NCI-H187 (cell line): Measurements from ENCODE around the gene TMPRSS5.
"Not testable (repeated sequence)": the region's sequence is repeated elsewhere in the genome, so short reads cannot be mapped to it uniquely, and the experiment has no call there.

ENCODE experiments used
- DNase-seq, 2 experiments: peaks; one replicate each; lab custom pipeline; 2025; lab: John Stamatoyannopoulos, UW

The TMPRSS5 gene

DNA sequence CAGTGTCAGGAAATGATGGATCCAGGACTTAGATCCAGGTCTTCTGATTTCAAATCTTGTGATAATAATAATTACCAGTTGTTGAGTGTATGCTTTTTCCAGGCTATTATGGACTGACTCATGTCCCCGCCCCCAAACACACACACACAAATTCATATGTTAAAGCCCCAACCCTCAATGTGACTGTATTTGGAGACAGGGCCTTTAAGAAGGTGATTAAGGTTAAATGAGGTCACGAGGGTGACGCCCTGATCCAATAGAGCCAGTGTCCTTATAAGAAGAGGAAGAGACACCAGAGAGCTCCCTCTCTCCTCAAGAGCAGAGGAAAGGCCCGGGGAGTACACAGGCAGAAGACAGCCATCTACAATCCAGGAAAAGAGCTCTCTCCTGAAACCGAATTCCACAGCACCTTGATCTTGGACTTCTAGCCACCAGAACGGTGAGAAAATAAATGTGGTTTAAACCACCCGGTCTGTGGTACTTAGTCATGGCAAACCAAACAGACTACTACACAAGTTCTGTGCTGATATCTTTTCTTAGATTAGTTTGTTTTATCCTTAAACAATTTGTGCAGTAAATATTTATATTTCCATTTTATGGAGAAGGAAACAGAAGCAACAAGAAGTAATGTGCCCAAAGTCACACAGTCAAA is 8.2 kb downstream of the TMPRSS5 start:
- DNase-seq: no peak

DNA sequence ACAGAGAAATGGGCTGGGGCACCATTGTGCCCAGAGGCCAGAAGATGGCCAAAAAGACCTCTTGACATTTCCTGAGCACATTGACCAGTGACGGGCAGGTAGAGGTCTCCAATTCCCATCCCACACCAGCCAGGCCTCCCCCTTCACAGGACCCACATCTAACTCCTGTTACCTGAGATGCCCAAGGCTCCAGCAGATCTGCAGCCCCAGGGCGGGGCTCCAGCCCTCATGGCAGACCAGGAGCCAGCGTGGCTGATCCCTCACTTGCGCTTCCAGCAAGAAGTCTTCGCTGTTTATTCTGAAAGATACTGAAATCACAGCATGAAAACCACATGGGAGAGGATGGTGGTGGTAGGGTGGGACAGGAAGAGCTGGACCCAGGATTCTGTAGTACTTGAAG is 9.0 kb downstream of the TMPRSS5 start:
- DNase-seq: no peak

DNA sequence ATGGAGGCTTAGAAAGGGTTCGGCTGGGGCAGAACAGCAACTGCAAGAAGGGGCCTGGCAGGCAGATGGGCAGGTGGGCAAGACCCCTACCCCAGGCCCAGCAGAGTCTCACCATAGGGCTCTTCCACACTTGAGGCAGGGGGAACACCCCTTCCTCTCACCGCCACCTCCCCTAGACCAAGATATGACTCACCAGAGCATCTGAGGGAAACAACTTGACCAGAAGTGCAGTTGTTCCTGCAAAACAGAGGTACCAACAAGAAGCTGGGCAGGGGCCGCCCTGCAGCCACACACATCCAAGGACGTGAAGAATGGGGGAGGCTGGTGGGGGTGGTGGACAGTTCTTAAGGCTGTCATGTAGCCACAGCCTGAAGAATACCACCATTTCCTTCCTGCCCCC is 10.9 kb downstream of the TMPRSS5 start:
- no peak for DNase-seq

DNA sequence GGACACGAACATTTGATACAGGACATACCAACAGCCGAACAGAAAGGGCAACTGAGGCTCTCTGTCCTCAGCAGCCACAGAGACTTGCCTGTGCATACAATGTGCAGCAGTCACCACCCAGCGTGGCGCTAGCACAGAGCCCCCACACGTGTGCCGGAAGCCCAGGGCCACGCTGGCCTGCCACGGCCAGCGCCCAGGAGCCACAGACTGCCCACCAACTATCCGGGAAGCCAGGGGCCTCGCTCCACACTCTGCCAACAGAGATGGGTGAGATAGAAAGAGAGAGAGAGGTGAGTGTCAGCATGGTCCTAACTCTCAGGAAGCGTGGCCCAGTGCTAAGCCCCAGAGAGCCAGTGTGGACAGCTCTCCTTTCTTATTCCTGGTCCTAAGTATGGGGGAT is 11.7 kb downstream of the TMPRSS5 start:
- DNase-seq: no peak

DNA sequence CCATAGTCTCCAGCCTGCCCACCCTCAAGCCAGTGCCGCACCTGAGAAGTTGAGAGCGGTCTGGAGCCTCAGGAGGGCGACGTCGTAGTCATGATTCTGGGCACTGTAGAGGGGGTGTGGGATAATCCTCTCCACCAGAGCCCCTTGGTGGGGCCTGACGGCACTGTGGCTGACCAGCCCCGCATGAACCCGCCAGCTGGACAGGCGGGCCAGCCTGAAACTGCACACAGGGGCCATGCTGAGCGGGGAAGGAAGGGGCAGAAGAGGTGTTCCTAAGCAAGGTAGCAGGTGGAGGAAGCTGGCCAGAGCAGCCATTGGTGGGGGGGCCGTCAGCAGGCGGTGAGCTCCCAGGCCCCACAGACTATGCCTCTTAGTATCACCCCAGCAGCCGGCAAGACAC is 13.1 kb downstream of the TMPRSS5 start:
- DNase-seq: no peak

DNA sequence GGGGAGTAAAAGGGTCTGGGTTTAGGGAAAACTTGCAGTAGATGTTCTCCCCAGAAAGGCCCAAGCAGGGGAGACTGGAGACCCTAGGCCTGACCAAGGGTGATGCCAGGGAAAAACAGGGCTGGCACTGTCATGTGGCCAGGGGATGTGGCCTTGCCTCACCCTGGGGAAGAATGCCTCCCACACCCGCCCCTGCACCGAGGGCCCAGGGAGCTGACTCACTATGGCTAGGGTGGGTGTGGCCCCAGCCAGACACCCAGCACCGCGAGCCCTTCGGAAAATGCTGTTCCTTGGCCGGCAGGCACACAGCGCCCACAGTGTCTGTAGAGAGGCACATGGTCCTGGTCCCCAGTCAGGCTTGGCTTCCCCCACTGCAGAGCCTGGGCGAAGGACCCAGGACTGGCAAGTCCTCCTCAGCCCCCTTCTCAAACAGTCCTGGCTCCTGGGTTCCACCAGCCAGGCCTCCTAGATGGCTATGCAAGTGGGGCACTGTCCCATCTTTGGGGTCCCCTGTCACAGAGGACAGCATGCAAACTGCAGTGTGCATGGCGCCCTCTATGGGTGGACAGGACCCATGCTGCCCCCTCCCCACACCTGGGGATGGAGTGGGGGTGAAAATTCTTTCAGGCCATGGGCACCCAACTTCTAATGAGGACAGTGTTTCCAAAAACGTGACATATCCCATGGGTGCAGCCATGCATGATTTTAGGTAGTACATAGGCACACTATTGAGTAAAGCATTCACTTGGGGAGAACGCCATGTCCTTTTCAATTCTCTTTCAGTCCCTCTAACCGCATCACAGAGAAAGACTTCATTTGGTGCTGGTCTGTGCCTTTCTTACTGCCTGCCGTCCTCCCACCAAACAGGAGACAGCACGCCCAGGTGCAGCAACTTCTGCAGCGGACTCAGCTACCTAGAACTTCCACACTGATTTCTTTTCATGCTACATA is 15.2 kb downstream of the TMPRSS5 start:
- no peak for DNase-seq

DNA sequence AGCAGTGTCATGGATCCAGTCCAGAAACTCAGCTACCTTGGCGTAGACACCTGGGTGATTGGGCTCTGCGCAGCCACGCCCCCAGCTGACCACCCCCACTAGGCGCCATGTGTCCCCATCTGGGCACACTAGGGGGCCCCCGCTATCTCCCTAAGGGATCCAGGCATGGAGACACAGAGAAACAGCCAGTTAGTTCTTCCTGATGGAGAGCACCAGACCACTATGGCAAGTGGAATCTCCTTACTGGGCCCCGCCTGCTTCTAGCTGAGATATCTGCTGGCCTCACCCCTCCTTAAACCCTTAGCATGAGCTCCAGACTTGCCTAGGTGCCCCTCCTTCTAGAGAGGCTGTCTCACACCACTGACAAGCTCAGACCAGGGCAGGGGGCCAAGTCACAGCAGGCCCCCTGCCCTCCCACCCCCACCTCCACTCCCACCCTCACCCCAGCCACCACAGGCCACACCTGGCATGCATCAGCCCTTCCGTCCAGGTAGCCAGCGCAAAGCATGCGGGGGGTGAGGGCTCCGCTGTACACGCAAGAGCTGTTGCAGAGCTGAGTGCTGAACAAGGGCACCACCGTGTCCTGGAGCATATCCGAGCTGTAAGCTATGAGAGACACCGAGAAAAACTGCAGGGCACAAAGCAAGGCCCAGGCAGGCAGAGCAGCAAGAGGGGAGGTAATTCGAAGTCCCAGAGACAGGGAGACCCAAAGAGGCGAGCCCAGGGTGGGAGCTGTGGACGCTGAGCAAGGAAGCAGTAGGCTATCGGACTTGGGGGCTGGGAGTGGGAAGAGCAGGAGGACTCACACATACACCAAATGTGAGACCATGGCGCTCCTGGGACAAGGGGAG is 16.1 kb downstream of the TMPRSS5 start:
- no peak for DNase-seq

DNA sequence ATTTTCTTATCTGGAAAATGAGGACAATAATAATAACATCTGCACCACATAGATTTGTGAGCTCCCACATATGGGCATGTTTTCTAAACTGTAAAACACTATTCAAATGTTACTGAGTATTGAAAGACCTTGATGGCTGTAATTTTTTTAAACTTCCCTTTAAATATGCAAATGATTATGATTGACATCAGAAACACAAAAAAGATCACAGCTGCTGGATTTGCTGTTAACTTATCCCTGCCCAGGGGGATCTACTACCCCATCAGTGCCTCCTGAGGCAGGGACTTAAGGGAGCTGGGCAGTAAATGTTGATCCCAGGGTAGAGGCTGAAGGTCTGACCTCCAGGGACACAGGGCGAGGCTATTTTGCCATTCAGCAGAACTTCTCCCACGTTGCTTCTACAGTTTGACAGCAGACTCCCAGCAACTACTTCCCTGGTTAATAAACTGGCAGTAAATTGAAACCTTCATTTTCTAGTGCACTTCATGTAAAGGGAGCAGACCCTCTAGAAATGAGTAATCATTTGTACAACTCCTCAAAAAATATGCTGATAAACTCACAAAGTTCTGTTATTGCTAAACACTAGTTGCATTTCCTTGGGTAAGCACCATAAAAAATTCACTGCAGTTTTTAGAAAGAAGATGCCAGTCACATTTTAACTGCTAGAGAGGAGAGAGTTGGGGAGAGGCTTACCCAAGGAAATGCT is 20.3 kb downstream of the TMPRSS5 start:
- no peak for DNase-seq

DNA sequence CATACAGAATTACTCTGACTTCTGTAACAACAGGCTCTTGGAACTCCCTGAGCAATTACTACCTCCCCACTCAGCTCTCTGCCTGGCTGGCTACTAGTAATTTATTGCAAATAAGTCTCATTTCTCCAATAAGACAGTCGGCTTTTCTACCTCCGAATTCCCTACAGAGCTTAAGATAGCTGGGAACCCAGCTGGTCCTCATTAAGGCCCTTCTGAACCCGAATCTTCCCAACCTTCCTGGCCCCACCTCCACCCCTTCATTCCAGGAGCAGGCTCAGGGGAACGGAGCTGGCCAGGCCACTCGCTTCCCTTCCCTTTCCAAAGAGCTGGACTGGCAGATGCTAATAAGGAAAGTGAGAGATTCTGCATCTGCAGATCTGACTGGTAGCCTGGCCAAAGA is 21.6 kb downstream of the TMPRSS5 start:
- DNase-seq: no peak

DNA sequence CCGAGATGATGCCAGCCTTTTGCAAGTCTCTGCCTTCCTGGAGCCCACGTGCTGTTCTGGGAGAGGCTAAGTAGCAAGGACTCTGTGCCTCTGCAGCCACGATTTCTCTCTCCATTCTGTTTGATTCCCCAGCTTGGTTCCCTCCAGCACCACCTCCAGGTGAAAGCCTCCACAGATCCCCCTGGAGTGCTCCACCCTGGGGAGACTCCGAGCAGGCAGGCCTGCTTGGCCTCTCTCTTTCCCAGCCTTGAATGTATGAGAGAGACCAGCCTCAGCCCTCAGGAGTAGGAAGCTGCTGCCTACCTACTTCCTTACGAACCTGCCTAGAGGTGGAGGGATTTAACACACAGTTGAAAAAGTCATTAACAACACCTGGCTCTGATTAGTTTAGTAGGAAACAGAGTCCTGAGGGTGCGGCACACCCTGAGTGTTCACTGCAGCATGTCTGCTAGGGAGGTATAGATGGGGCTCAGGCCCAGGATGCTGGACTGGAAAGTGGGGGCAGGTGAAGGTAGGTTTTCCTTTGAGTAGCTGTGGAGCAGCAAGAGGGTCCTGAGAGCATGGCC is 22.5 kb downstream of the TMPRSS5 start:
- no peak for DNase-seq

DNA sequence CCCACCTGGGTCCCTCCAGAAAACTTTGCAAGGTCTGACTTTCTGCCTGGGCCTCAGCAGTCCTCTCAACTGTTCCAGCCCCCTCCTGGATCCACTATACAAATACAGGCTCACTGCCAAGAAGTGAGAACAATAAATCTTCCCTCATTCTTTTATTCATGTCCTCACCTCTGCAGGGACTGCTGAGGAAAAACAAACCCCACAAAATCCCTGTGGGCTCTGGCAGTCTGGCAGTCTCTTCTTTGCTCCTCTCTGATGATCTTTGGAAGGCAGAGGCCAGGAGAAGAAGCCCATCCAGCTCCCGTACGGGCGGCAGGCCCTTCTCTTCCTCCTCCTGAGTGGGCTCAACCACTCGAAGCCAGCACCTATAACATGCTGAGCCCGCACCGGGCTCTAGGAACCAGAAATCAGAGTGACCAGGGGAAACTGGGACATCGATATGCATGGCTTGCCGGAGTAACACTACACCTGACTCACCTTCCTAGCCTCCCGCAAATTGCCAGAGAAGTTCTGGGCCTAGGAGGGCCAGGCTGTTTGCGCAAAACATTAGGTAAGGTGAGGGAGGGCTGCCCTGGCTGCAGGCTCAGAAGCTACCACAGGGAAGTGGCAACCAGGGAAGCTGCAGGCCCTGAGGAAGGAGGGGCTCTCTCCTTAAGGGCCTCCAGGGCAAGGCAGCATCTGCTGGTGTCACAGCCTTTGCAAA is 24.2 kb downstream of the TMPRSS5 start:
- peak in 1 of 2 experiments; percentile 23 for DNase-seq

DNA sequence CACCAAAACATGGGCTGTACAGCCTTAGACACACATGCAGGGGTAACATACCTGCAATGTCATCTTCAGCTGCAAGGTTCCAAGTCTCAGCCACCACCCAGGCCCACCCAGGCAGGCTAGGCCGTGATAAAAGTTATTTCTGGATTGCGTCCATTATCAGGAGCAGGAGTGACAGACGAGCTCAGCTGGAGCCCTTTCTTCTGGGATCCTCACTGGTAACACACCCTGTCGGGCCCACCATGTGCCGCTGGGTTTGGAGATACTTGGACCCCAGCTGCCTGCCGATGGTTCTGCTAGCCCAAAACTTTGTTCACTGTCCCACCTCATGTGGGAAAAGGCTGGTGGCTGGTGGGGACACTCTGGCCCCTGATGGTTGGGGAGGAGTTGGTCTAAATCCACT is 24.8 kb downstream of the TMPRSS5 start:
- DNase-seq: no peak

DNA sequence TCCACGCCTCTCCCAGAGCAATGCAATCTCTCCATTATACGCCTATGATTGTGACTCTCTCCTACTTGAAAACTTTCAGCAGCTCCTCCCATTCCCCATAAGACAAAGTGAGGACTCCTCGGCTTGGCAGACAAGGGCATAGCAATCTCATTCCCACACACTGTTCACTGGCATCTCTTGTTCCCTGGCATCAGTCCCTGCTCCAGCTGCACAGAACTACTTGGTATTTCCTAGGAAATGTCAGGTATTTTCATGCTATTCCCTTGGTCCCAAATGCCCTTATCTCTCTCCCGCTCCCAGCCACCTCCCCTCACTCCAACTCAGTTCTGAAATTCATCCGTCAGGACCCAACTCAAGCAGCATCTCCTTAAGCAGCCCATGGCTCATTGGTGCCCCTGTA is 28.4 kb downstream of the TMPRSS5 start:
- no peak for DNase-seq

DNA sequence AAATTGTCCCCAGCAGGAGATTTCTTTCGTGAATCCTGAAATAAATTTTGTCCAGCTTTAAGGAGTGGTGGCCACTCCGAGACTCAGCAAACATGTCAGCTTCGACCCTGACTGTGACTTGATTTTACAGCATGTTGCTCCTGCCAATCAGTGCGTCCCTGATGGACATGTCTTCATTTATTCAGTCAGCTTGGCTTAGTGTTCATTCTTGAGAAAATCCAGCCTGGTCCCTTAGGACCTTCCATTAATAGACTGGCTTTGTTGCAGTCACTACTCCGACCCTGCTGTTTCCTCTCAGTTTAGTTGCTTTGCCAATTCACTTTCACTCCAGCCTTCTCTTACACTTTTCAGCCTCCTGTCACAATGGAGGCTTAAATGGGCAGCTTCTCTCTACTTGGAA is 30.5 kb downstream of the TMPRSS5 start:
- no peak for DNase-seq

DNA sequence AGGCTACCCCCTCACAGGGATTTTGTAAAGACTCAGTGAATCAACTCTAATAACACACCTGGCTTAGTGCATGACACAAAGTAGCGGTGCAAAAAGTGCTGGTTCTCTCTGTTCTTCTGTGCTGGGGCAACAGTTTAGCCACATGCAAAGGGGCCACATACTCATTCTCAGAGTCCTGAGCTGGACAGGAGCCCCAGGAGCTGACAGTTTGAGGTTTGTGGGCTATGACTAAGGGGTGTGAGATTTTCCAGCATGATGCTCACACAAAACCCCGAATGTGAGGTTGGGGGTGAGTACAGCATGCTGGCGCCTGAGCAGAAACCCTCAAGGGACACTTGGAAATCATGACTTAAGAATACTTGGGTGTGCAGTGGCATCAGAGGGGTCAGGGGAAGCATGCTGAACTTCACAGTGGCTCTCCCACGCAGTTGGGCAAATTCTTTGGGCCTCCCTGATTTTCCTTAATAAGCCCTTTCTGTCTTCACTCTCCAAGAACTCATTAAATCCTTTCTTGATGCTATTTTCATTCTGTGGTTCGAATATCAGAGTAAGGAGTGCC is 31.0 kb downstream of the TMPRSS5 start:
- DNase-seq: no peak

DNA sequence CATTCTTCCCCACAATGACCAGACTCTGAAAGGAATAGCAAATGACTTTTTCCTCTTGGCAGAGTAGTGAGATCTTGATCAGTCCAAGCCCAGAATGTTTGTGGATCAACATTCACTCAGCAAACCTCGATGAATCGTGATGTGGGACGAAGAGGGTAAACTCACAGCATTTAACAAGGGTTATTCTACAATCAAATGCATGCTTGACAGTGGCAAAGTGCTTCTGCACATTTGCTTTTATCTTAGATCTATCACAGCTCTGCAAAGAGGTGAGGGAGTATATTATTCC is 31.8 kb downstream of the TMPRSS5 start:
- no peak for DNase-seq

DNA sequence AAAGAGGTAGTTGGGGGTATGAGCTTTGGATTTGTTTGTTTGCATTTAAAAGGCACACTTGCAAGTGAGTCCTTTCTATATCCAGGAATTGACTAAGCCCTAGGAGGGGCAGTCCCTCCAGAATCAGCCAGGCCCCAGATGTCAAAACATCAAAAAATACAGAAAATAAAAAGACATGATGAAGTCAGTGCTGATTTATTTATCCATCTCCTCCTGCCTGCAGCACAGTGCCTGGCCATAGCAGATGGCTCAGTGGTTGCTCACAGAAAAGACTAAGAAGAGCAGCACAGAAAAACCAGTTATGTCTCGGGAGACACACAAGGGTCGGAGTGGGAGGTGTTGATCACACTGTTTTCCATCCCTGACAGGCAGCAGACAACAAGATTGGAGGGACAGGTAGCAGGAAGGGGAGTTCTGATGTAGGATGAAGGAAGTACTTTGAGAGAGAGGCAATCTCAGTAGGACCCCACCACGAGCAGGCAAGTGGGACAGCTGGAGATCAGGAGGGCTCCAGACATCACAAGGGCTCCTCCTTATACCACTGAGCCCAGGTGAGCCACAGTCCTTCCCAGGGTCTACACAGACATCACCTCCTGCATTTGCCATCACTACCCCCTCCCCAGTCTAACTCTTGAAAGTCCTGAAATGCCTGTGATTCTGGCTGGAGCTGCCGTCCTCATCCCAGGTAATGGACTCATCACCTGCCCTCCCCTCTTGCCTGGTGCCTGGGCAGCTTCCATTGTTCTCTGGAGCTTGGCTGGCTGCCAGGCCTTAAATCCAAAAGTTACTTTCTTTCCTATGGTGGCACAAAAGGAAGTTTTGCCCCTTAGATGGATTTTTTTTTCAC is 32.3 kb downstream of the TMPRSS5 start:
- DNase-seq: no peak

DNA sequence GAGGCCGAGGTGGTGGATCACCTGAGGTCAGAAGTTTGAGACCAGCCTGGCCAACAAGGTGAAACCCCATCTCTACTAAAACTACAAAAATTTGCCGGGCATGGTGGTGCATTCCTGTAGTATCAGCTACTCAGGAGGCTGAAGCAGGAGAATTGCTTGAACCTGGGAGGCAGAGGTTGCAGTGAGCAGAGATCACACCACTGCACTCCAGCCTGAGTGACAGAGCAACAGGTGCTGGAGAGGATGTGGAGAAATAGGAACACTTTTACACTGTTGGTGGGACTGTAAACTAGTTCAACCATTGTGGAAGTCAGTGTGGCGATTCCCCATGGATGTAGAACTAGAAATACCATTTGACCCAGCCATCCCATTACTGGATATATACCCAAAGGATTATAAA is 34.2 kb downstream of the TMPRSS5 start:
- not testable (repeated sequence) for DNase-seq

DNA sequence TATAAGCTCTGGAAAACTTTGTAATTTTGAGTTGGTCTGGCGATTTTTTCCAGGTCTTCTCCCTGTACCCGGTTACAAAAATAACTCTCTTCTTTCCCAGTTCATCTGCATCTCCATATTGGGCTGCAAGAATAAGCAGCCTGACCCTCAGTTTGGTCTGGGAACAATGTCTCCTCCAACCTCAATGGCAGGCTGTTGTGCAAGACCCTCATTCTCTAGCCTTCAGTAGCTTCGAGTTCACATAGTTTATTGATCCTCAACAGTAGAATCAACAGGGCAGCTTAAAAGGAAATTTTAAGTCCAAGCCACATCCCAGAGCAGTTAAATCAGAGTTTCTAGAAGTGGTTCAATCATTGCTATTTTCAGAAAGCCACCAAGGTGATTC is 35.3 kb downstream of the TMPRSS5 start:
- no peak for DNase-seq
